GM21619 (cell line): ENCODE data around the gene SLC13A3.
"Not testable (repeated sequence)": the region's sequence is repeated elsewhere in the genome, so short reads cannot be mapped to it uniquely, and the experiment has no call there.

Experiments used
- ATAC-seq: cut with Tn5 transposase; IDR thresholded peaks from one replicate; pipeline ENCODE4 v1.9.1; 2021; ENCODE audit not compliant: unreplicated experiment

SLC13A3 gene

DNA sequence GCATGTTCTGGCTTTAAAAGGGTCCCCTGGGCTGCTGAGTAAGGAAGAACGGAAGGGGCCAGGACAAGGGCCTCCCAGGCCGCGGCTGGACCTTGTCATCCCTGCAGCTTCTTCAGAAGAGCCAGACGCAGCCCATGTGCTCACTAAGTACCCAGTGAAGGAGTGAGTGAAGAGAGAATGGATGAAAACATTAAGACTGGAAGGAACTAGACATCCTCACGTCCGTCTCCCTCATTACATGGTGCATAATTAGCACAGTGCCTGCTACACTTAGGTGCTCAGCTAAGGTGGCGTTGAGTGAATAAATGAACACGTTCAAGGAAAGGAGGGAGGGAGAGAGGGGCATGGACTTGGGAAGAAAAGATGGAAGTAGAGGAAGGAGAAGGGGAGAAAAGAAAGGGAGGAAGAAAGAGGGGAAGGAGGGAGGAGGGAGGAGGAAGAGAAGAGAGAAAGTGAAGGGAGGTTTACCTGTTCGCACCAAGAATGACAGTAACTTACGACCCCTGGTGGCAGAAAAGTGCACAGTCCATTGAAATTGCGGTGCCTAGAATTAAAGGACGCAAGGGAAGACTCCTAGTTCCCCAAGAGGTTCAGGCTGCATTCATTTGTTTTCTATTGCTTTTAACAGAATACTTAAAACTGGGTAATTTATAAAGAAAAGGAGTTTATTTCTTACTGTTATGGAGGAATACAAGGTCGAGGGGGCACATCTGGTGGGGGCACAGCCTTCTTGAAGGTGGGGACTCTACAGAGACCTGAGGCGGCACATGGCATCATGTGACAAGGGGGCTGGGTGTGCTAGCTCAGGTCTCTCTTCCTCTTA, 30.0 kb upstream of the SLC13A3 start:
- no peak for ATAC-seq

DNA sequence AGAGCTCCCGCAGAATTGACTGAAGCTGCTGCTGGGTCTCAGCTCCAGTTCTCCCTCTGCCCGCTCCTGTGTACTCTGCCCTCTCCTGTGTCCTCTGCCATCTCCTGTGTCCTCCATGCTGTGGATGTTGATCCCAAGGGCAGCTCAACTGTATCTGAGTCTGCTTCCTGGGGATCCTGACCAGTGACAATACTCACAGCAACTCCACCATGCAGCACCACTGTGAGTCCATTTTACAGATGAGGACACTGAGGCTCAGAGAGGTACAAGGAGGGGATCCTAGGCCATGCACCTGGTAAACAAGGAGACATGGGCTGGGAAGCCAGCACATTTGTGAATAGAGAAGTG, 29.4 kb upstream of the SLC13A3 start:
- ATAC-seq, result no peak

DNA sequence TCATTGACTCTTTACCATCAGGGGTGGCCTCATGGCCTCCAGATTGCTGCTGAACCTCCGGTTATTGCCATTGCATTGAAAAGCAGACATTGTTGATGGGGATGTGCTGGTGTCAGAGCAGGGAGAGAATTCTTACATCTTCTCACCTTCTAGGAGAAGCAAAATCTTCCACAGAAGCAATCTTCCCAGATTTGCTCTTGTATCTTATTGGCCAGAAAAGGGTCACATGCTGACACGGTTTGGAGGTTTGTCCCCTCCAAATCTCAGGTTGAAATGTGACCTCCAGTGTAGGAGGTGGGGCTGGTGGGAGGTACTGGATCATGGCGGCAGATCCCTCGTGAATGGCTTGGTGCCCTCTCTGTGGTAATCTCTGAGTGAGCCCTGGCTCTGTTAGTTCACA, 27.3 kb upstream of the SLC13A3 start:
- no peak for ATAC-seq

DNA sequence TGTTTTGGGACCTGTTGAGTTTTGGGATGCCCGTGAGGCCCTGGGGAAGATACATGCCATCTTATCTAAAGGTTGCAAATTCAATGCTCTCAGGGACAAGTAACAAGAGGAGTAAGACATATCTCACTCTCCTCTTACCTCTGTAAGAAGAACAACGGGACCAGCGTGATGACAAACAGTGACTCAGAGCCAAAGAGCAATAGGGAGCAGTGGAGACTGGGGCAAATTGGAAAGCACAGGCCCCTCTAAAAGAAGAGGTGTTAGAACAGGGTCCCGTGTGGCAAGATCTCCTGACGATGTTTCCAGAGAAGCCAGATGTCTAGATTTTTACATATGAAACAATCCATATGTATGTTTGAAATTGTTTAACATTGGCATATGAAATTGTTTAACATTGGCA, 26.3 kb upstream of the SLC13A3 start:
- no peak for ATAC-seq

DNA sequence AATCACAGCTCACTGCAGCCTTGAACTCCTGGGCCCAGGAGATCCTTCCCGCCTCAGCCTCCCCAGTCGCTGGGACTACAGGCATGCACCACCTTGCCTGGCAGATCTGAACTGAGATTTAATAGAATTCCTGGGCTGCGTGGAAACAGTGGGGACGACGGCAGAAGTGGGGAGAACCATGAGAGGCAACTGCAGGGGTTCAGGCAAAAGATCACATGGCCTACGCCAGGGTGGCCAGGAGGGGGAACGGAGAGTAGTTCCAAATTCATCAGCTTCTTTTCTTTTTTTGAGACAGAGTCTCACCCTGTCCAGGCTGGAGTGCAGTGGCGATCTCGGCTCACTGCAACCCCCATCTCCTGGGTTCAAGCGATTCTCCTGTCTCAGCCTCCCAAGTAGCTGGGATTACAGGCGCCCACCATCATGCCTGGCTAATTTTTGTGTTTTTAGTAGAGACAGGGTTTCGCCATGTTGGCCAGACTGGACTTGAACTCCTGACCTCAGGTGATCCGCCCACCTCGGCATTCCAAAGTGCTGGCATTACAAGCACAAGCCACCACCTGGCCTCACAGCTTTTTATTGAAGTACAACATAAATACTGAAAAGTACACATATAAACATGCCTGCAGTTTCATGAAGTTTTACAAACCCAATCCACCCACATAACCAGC, 25.5 kb upstream of the SLC13A3 start:
- not testable (repeated sequence) for ATAC-seq

DNA sequence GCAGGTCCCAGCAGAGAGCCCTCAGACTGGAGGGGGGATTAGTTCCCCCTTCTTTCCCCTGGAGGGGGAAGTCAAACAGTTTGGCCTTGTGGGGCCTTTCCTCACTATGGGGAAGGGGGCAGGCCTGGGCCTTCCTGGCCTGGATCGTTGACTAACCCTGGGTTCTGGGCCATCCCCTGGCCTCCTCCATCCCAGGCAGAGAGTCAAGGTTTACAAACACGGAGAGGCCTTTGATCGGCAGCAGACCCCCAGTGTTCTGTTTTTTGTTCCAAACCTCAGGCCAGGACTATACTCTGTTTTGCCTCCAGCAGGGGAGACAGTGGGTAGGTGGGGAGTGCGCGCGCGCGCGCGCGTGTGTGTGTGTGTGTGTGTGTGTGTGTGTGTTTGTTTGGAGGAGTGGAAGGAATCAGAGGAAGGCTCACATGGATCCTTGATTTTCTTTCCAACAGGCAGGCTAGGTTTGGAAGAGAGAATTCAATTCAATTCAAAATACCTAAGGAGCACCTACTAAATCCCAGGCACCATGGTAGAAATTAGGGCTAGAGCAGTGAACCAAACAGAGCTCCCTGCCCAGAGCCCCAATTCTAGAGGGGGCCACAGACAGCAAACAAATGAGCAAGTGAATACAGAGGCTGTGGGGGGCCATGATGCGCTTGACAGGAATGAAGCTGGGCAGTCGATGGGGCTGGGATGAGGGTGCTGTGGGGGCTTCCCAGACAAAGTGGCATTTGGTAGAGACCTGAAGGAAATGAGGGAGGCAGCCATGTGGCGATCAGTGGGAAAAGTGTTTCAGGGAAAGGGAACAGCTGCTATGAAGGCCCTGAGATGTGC, 23.2 kb upstream of the SLC13A3 start:
- no peak for ATAC-seq

DNA sequence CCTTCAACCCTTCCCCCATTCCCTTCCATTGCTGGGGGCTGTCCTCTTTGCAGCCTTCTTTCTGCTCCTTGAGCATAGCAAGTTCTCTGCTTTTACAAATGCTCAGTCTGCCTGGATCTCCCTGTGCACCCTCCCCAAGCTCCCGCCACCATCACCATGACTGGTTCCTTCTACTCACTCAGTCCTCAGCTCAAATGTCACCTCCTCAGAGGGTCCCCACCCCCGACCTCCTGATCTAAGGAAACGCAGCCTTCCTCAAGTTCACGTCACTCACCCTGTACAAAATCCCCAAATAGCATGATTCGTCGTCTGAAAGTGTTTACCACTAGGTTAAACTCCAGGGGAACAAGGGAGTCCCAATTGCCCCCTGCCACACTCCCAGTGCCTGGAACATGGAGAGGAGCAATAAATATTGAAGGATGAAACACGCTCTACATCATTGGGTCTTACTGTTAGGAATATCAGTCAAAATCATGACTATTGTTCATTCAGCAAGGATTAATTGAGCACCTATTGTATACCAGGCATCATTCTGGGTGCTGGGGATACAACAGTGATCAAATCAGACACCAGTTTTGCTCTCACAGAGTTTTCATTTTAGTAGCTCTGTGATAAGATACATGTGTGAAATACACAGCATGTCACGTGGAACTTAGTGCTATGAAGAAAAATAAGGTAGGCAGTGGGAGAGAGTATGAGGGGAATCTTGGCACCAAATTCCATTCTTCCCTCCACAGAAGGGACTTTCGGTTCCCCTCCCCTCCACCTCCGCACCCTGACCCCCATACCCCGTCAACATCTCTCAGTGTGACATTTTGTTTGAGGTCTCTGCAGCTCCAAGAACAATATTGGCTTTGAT, 22.4 kb upstream of the SLC13A3 start:
- no peak for ATAC-seq

GRCh38 chr20:46672543-46673148, 21.4 kb upstream of the SLC13A3 start:
- ATAC-seq, result no peak

- ATAC-seq, result no peak
Observed at GRCh38 chr20:46671866-46672542, 20.7 kb upstream of the SLC13A3 start.

GRCh38 chr20:46670585-46671584, 19.6 kb upstream of the SLC13A3 start:
- ATAC-seq, result no peak

GRCh38 chr20:46670228-46670584, 18.9 kb upstream of the SLC13A3 start:
- ATAC-seq, result no peak

DNA sequence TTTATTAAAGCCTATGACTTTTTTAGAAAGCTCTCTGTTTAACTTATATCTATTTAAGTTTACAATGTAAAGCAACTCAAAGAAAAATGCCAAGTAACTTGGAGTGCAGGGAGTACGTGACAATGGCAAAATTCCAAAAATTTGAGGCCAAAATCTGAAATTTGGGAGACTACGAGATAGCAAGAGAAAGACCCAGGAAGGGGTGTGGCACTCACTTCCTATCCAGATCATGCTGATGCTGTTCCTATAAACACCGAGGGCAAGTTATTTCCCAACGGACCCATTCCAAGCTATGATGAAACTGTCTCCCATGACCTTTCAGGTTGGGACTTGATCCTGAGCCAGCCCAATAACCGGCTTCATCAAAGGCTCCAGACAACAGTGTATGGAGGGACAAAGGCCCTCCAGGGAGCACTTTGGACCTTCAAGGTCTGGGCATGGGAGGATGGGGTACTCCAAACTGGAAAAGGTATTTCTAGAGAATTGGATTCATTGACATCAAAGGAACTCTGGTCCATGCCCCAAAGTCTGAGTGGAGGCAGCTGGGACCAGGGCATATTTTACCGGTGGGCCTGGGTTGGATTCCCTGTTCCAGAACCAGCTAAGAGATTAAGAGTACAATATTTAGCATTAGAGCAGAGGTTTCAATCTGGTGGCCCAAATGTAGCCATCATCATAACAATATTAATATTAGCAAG, 15.7 kb upstream of the SLC13A3 start:
- no peak for ATAC-seq

DNA sequence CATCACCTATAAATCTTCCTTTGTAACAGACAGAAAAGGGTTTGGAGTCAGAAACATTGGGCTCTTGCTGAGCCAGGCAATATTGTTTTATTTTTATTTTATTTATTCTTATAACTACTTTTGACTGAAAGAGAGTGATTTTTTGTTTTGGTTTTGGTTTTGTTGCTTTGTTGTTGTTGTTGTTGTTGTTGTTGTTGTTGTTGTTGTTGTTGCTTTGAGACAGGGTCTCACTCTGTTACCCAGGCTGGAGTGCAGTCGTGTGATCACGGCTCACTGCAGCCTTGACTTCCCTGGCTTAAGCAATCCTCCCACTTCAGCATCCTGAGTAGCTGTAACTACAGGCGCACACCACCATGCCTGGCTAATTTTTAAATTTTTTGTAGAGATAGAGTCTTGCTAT, 15.0 kb upstream of the SLC13A3 start:
- no peak for ATAC-seq

- ATAC-seq, result no peak
Observed at GRCh38 chr20:46665602-46666001, 14.3 kb upstream of the SLC13A3 start.

DNA sequence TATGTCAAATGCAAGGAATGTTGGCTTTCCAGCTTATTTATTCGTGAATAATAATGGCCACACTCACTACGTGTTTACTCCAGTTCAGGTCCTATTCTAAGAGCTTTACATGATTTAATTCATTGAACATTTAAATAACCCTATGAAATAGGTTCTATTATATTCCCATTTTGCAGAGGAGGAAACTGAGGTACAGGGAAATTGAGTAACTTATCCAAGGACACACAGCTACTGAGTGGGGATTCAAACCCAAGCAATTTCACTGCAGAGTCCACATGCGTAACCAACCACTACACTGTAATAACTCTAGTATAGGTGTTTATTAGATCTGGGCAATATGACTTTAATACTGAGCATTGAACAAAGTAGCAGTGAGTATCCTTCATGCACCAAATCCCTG, 12.3 kb upstream of the SLC13A3 start:
- no peak for ATAC-seq

DNA sequence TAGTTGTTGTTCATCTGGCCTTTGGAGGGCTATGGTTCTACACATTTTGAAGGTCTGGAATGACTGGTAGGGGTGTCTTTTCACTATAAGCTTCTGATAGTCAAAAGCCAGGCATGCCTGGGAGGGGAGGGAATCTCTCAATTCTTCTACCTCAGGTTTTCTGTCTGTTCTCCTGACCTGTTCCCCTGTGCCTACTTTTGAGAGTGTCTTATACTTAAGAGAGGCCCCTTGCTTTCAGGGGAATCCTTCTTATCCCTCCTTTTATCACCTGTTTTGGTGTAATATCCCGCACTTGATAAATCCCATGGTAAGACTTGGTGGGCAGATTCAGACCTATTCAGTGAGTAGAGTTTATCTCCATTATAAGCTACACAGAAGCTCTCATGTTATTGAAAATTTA, 10.4 kb upstream of the SLC13A3 start:
- no peak for ATAC-seq

DNA sequence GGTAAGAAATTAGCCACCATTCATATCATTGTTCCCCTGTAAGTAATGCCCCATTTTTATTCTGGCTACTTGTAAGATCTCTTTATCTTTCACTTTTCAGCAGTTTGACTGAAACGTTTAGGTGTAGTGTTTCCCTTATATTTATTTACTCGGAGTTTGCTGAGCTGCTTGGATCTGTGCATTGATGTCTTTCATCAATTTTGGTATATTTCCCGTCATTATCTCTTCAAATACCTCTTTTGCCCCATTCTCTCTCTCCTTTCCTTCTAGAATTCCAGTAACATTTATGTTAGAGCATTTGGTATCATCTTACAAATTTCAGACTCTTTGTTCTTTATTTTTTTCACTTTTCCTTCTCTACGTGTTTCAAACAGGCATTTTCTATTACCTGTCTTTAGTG, 9.2 kb upstream of the SLC13A3 start:
- ATAC-seq, result no peak

DNA sequence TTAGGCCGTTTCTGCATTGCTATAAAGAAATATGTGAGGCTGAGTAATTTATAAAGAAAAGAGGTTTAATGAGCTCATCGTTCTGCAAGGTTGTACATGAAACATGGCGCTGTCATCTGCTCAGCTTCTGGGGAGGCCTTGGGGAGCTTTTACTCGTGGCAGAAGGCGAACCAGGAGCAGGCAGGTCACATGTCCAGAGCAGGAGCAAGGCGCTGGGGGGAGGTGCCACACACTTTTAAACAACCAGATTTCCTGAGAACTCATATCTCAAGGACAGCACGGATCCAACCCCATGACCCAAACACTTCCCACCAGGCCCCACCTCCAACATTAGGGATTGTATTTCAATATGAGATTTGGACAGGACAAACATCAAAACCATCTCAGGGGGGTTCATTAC, 6.4 kb upstream of the SLC13A3 start:
- no peak for ATAC-seq
